Measurements from ENCODE around the gene ZNF787.

DNA sequence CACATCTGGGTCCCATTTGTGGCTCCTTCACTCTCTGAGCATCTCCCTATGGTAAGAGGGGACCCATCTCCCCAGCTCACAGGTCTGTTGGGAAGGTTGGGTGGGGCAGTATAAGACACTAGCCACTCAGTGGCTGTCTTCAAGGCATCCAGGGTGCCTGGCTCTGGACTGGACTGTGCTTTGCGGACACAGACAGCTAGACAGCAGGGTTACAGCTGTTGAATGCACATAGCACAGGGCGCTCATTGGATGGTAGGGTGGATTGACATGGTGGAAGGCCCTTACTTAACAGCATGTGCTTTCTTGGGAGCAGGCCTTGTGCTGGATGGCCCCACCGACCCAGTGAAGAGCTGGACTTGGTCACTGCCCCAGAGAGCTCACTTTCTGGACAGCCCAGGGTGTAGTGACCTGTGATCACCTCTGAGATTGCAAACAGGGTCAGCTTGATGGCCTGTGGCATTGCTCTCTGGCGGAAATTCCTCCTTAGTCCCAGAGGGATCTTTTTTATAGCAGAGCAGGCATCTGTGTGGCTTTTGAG lies 21.9 kb upstream of the ZNF787 start:
- TF ChIP-seq FOXA1 (IDR thresholded peaks at IDR 0.05) (no peak), SUZ12 (IDR thresholded peaks at IDR 0.05) (no peak), SP1 (IDR thresholded peaks at IDR 0.05) (no peak), LEF1 (IDR thresholded peaks at IDR 0.05; ENCODE audit: borderline replicate concordance) (no peak), TARDBP (IDR thresholded peaks at IDR 0.05) (no peak), HDGF (IDR thresholded peaks at IDR 0.05; ENCODE audit: borderline replicate concordance) (no peak), FOXM1 (IDR thresholded peaks at IDR 0.05; ENCODE audit: borderline replicate concordance) (no peak), ZNF384 (IDR thresholded peaks at IDR 0.05) (no peak), BHLHE40 (IDR thresholded peaks at IDR 0.05; ENCODE audit: borderline replicate concordance) (no peak), L3MBTL2 (conservative IDR thresholded peaks at IDR 0.05) (no peak), ELF4 (IDR thresholded peaks at IDR 0.05) (no peak), NFRKB (IDR thresholded peaks at IDR 0.05) (no peak), FOXK2 (IDR thresholded peaks at IDR 0.05) (no peak)
- TF ChIP-seq, protein P1, sequence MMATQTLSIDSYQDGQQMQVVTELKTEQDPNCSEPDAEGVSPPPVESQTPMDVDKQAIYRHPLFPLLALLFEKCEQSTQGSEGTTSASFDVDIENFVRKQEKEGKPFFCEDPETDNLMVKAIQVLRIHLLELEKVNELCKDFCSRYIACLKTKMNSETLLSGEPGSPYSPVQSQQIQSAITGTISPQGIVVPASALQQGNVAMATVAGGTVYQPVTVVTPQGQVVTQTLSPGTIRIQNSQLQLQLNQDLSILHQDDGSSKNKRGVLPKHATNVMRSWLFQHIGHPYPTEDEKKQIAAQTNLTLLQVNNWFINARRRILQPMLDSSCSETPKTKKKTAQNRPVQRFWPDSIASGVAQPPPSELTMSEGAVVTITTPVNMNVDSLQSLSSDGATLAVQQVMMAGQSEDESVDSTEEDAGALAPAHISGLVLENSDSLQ (IDR thresholded peaks at IDR 0.05), result no peak
